ENCODE results near the gene CHRNA3. TPM values are rescaled to one million over a fixed set of nuclear protein-coding genes. Genes with fewer than 3 reads are reported as not detected.

Gene CHRNA3
- total RNA-seq, 2 donors from 2014 or later = not detected

GRCh38 chr15:78662028-78662427 is 41.2 kb upstream of the CHRNA3 start:
- Histone ChIP-seq H3K4me1 (ENCODE audit: control insufficient read depth in 1 of 2, low read depth in 2 of 2) (no peaks in the 10 kb centered on the region), H3K9me3 (no peaks in the 10 kb centered on the region), H3K27me3 (replicated peaks; ENCODE audit: insufficient read depth) (no peaks in the 10 kb centered on the region), H3K27ac (no peak overlapping the region), H3K36me3 (no peaks in the 10 kb centered on the region), H3K4me3 (no peak overlapping the region)
- no peak for DNase-seq (ENCODE audit: low spot score)
- TF ChIP-seq CTCF (IDR thresholded peaks at IDR 0.05) = no peak
- no peak for ATAC-seq (ENCODE audit: insufficient number of reproducible peaks, low FRiP score, low read depth)

- no peaks in the 10 kb centered on the region for H3K27me3 ChIP-seq (replicated peaks; ENCODE audit: insufficient read depth)
- no peaks in the 10 kb centered on the region for H3K4me1 ChIP-seq (ENCODE audit: control insufficient read depth in 1 of 2, low read depth in 2 of 2)
- H3K9me3 ChIP-seq = no peaks in the 10 kb centered on the region
- ATAC-seq (ENCODE audit: insufficient number of reproducible peaks, low FRiP score, low read depth) = no peak
- no peak overlapping the region for H3K27ac ChIP-seq
- no peak for DNase-seq (ENCODE audit: low spot score)
- H3K36me3 ChIP-seq = no peaks in the 10 kb centered on the region
- no peak overlapping the region for H3K4me3 ChIP-seq
- no peak for TF ChIP-seq CTCF (IDR thresholded peaks at IDR 0.05)
Measured at GRCh38 chr15:78661001-78661400, 40.2 kb upstream of the CHRNA3 start.

- no peaks in the 10 kb centered on the region for H3K4me1 ChIP-seq (ENCODE audit: control insufficient read depth in 1 of 2, low read depth in 2 of 2)
- H3K36me3 ChIP-seq = no peaks in the 10 kb centered on the region
- H3K9me3 ChIP-seq = no peaks in the 10 kb centered on the region
- H3K27me3 ChIP-seq (replicated peaks; ENCODE audit: insufficient read depth) = no peaks in the 10 kb centered on the region
- DNase-seq (ENCODE audit: low spot score) = no peak
- no peak for TF ChIP-seq CTCF (IDR thresholded peaks at IDR 0.05)
- H3K27ac ChIP-seq = no peak overlapping the region
- ATAC-seq (ENCODE audit: insufficient number of reproducible peaks, low FRiP score, low read depth) = no peak
- no peak overlapping the region for H3K4me3 ChIP-seq
Measured at GRCh38 chr15:78660584-78660983, 39.8 kb upstream of the CHRNA3 start.

GRCh38 chr15:78658823-78659222 is 38.0 kb upstream of the CHRNA3 start:
- Histone ChIP-seq H3K9me3 (no peaks in the 10 kb centered on the region), H3K4me3 (no peak overlapping the region), H3K27ac (no peak overlapping the region), H3K4me1 (ENCODE audit: control insufficient read depth in 1 of 2, low read depth in 2 of 2) (no peaks in the 10 kb centered on the region), H3K36me3 (no peaks in the 10 kb centered on the region), H3K27me3 (replicated peaks; ENCODE audit: insufficient read depth) (no peaks in the 10 kb centered on the region)
- ATAC-seq (ENCODE audit: insufficient number of reproducible peaks, low FRiP score, low read depth) (no peak), DNase-seq (ENCODE audit: low spot score) (no peak)
- TF ChIP-seq CTCF (IDR thresholded peaks at IDR 0.05) = no peak

DNA sequence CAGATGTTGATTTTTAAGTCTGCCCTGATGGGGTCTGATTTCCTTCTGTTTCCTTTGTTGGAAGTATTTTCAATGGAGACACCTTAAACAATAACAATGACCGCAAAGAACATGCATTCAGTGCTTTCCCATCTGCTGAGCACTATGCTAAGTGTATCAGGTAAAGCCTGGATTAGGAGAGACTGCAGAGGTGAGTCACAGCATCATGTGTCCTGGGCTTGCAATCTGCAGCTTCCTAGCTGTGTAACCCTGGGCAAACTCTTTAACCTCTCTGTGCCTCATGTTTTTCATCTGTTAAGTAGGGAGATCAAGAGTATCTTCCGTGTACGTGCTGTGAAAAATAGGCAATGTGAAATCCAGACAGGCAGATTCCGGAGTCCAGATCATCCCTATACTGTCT is 33.5 kb upstream of the CHRNA3 start:
- Histone ChIP-seq H3K4me1 (ENCODE audit: control insufficient read depth in 1 of 2, low read depth in 2 of 2) (no peaks in the 10 kb centered on the region), H3K27me3 (replicated peaks; ENCODE audit: insufficient read depth) (no peaks in the 10 kb centered on the region), H3K27ac (no peak overlapping the region), H3K9me3 (no peaks in the 10 kb centered on the region), H3K36me3 (no peaks in the 10 kb centered on the region), H3K4me3 (no peak overlapping the region)
- DNase-seq (ENCODE audit: low spot score) = no peak
- ATAC-seq (ENCODE audit: insufficient number of reproducible peaks, low FRiP score, low read depth) = no peak
- TF ChIP-seq CTCF (IDR thresholded peaks at IDR 0.05) = no peak
